DOHH2 (cell line): ENCODE data around the gene MAML1.

Experiments used
- EZH2phosphoT487 ChIP-seq: fragments of 200-600 bp; sonication (generic); IDR thresholded peaks from 2 replicates; pipeline ENCODE4 v1.6.1; 2017; ENCODE audit warnings: borderline replicate concordance, mild to moderate bottlenecking, antibody characterized with exemption, low read length, moderate library complexity, mixed read lengths
- TF ChIP-seq, protein P1 (sequence below): fragments of 200-600 bp; sonication (generic); IDR thresholded peaks from one replicate; pipeline ENCODE4 v1.5.1; 2014; ENCODE audit warnings: antibody characterized with exemption, mild to moderate bottlenecking, low read depth, low read length; ENCODE audit not compliant: poor library complexity, severe bottlenecking

DNA sequence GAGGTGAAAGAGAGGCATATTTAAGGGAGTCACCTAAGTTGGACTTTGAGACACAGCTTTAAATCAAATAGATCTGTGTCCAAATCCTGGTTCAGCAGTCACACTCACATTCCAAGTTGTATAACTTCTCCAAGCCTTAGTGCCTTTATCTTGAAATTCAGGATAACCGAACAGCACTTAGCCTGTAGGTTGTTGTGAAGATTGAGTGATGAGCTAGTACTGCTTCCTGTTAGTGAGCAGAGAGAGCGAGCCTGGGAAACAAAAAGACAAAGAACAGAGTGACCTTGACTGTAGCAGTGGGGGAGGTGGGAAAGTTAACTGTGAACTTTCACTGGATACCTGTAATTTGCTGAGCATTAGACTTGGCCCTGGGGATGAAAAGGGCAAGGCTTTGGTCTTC is 22.4 kb downstream of the MAML1 start:
- TF ChIP-seq, protein P1, sequence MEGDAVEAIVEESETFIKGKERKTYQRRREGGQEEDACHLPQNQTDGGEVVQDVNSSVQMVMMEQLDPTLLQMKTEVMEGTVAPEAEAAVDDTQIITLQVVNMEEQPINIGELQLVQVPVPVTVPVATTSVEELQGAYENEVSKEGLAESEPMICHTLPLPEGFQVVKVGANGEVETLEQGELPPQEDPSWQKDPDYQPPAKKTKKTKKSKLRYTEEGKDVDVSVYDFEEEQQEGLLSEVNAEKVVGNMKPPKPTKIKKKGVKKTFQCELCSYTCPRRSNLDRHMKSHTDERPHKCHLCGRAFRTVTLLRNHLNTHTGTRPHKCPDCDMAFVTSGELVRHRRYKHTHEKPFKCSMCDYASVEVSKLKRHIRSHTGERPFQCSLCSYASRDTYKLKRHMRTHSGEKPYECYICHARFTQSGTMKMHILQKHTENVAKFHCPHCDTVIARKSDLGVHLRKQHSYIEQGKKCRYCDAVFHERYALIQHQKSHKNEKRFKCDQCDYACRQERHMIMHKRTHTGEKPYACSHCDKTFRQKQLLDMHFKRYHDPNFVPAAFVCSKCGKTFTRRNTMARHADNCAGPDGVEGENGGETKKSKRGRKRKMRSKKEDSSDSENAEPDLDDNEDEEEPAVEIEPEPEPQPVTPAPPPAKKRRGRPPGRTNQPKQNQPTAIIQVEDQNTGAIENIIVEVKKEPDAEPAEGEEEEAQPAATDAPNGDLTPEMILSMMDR = no peak
- TF ChIP-seq EZH2phosphoT487 = no peak
